Measurements from ENCODE around the gene LYRM4.

DNA sequence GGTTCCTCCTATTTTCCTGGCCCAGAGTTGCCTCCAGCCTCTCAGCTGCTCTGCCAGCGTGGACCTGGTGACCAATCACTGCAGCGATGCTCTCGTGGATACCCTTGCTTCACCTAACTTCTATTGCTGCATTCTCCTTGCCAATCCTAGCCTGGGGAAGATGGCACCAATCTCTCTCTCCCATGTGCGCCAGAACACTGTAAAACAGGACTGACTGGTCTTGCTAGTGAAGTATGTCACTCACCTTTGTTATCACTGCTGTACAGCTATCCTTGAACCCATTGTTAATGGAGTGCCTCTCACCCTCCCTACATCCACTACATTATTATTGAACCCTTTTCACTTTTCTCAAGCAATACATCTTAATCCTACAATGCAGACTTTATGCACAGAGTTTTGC, 80.1 kb downstream of the LYRM4 start:
- TF ChIP-seq, protein P1, sequence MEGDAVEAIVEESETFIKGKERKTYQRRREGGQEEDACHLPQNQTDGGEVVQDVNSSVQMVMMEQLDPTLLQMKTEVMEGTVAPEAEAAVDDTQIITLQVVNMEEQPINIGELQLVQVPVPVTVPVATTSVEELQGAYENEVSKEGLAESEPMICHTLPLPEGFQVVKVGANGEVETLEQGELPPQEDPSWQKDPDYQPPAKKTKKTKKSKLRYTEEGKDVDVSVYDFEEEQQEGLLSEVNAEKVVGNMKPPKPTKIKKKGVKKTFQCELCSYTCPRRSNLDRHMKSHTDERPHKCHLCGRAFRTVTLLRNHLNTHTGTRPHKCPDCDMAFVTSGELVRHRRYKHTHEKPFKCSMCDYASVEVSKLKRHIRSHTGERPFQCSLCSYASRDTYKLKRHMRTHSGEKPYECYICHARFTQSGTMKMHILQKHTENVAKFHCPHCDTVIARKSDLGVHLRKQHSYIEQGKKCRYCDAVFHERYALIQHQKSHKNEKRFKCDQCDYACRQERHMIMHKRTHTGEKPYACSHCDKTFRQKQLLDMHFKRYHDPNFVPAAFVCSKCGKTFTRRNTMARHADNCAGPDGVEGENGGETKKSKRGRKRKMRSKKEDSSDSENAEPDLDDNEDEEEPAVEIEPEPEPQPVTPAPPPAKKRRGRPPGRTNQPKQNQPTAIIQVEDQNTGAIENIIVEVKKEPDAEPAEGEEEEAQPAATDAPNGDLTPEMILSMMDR (IDR thresholded peaks at IDR 0.05), result no peak
- TF ChIP-seq POLR2A (IDR thresholded peaks at IDR 0.05), result no peak

Measured in right lobe of liver (tissue), 4 donors.